ENCODE measurements around the gene RBM12.
A peak's percentile ranks its signal among the peaks of the same experiment; 100 is the strongest.

RBM12 gene

DNA sequence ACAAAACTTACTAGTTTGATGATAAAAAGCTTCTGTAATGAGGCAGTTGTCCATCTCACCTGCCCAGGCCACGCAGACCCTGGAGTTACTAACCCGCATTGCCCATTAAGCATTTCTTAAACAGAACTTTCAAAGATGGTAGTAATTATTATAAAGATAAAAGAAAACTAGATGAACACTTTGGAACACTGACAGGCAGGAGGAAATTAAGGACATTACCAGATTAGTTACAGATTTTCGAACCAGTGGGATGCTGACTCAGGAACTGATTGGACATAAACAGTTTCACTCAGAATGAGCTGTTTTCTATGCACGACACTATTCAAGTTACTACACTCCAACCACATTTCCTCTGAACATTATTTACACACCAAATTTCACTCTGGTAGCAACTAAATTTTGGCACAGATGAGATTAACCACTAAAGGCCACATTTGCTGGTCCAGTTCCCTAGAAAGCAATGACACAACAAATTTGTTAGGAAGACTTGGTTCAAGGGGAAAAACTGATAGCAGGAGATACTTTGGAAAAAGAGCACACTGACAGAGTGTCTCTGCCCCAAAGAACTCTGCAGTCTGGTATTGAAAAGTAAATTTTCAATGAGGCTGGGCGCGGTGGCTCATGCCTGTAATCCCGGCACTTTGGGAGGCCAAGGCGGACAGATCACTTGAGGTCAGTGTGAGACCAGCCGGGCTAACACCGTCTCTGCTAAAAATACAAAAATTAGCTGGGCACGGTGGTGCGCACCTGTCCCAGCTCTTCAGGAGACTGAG, 37.5 kb upstream of the RBM12 start:
- in situ Hi-C loops (cut with HindIII; ENCODE audit: low sequenced_read_pairs), result no loop called here
- TF ChIP-seq, protein P1, sequence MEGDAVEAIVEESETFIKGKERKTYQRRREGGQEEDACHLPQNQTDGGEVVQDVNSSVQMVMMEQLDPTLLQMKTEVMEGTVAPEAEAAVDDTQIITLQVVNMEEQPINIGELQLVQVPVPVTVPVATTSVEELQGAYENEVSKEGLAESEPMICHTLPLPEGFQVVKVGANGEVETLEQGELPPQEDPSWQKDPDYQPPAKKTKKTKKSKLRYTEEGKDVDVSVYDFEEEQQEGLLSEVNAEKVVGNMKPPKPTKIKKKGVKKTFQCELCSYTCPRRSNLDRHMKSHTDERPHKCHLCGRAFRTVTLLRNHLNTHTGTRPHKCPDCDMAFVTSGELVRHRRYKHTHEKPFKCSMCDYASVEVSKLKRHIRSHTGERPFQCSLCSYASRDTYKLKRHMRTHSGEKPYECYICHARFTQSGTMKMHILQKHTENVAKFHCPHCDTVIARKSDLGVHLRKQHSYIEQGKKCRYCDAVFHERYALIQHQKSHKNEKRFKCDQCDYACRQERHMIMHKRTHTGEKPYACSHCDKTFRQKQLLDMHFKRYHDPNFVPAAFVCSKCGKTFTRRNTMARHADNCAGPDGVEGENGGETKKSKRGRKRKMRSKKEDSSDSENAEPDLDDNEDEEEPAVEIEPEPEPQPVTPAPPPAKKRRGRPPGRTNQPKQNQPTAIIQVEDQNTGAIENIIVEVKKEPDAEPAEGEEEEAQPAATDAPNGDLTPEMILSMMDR (IDR thresholded peaks at IDR 0.05; ENCODE audit: low read depth, low read length, missing control alignments), result no peak

DNA sequence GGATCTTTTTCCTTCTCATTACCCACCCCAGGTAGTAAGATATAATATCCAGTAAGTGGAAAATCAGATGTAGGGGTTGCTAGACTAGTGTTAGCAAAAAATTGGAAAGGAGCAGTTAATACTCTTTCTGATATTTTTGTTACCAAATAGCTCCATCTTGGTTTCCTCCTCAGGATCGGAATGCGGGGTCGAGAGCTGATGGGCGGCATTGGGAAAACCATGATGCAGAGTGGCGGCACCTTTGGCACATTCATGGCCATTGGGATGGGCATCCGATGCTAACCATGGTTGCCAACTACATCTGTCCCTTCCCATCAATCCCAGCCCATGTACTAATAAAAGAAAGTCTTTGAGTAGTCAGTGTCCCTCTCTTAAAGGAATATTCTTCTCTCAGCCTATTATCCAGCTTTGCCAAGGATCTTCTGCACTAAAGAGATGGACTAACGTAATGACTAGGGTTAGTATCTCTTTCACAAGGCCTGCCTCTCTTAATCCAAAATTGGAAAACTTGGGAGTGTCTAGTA, 36.0 kb upstream of the RBM12 start:
- TF ChIP-seq, protein P1 (IDR thresholded peaks at IDR 0.05; ENCODE audit: low read depth, low read length, missing control alignments), result no peak
- in situ Hi-C loops (cut with HindIII; ENCODE audit: low sequenced_read_pairs), result no loop called here
- no peak for DNase-seq (ENCODE audit: low read depth)
- peak overlapping the region; percentile 98 for H3K4me3 ChIP-seq (ENCODE audit: low read depth, low read length)

More for the DNA sequence above, 37.5 kb upstream of the RBM12 start:
- peak; percentile 26 for DNase-seq (ENCODE audit: low read depth)
- no peak overlapping the region for H3K4me3 ChIP-seq (ENCODE audit: low read depth, low read length)

DNA sequence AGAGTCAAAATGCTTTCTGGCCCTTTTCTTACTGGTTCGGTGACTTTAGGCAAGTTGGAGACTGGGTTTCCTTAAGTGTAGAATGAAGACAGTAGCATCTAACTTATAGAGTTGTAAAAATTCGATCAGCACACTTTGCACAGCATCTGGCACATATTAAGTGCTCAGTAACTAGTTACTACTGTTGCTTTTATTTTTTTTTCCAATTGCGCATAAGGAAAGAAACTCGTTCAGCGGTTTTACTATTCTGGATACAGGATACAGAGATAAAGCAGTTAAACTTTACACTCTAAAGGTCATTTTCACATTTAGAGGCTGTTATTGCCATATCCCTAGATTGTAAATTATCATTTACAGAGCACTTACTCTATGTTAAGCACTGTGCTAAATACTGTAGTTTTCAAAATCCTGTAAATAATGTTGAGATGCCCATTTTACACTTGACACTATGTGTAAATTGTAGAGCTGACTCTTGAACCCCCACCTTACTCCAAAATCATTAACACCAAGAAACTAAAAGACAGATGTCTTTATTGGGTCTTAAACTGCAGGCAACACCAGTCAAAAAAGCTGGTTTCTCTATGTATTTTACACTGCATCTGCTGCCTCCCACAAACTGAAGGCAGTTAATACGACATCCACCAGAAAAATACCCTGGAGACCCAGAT, 35.4 kb upstream of the RBM12 start:
- in situ Hi-C loops (cut with HindIII; ENCODE audit: low sequenced_read_pairs), result no loop called here
- TF ChIP-seq, protein P1 (IDR thresholded peaks at IDR 0.05; ENCODE audit: low read depth, low read length, missing control alignments), result no peak
- H3K4me3 ChIP-seq (ENCODE audit: low read depth, low read length), result peak overlapping the region; percentile 98
- no peak for DNase-seq (ENCODE audit: low read depth)

DNA sequence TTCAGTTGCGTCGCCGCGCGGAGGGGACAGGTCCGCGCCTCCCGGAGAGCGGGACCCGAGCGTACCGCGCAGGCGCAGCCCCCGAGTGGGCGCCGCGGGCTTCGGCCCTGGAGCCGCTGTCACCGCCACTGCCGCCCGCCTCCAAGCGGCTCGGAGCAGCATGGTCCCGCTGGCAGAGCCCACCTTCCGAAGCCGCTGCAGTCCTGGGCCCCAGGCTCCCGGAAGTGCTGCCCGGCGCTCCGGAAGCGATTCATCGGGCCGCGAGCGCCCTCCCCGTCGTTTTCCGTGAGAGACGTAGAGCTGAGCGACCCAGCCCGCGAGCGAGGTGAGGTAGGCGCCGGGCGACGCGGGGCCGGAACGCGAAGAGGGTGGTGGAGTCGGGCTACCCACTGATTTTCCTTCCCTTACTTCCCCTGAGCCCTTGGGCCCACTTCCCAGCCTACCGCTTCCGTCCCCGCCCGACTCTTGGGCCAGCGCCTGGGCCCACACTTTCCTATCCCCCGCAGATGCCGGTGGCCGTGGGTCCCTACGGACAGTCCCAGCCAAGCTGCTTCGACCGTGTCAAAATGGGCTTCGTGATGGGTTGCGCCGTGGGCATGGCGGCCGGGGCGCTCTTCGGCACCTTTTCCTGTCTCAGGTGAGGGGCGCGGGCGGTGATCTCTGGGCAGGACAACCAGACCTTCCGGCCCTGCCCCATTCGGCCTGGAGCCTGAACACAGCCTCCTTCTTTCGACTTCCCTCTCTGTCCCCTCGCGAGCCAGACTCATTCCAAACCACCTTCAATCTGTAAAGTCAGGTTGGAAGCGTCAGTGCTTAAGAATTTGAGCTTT, 34.6 kb upstream of the RBM12 start, which contains the start of the genes NFS1 and ROMO1:
Gene NFS1 (minus strand): TSS at position 226 of the 830 bp plus-strand sequence. CDS start 64 bp downstream, at position 162.
Gene ROMO1 (plus strand): TSS at position 279 of the 830 bp plus-strand sequence. CDS start 228 bp downstream, at position 507.
- in situ Hi-C loops (cut with HindIII; ENCODE audit: low sequenced_read_pairs), result no loop called here
- peak; percentile 49 for DNase-seq (ENCODE audit: low read depth)
- TF ChIP-seq, protein P1 (IDR thresholded peaks at IDR 0.05; ENCODE audit: low read depth, low read length, missing control alignments), result peak; percentile 26
- H3K4me3 ChIP-seq (ENCODE audit: low read depth, low read length), result peak within 1 kb of the TSS; percentile 98

DNA sequence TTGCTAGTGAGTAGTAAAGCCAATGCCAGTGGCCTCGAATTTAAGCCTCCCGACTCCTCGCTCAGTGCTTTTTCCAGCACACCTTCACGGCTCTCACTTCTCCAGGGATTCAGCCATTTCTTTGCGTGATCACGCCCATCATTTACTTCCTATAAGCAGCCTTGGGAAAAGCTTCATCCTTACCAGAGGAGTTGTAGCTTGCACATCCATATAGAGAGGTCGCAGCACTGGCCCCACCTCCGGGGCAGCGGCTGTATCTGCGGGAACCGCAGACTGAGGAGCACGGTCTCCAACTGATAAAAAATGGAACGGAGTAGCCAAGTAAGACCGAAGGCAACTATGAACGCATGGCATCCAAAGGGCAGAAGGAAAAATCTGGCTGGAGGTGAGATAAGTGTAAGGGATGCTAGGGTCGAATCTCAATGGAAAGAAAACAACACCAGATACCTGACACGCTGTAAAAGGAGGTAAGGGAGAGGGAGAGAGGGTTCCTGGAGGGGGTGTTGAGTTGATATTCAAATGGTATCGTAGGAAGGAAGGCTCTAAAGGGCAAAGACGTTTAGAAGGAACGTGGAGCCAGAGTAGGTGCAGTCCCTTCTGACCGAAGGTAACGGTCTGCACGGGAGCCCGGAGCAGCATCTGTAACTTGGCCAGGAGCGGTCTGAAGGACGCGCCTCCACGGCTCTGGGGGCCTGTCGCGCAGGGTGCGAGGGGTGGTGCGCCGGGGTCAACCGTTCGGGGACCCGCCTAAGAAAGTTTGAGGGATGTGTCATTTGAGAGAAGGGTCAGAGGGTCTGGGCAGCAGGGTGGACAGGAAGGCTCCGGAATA, 33.8 kb upstream of the RBM12 start:
- in situ Hi-C loops (cut with HindIII; ENCODE audit: low sequenced_read_pairs), result no loop called here

More for the DNA sequence above, 33.8 kb upstream of the RBM12 start:
- TF ChIP-seq, protein P1 (IDR thresholded peaks at IDR 0.05; ENCODE audit: low read depth, low read length, missing control alignments), result no peak
- peak overlapping the region; percentile 98 for H3K4me3 ChIP-seq (ENCODE audit: low read depth, low read length)
- DNase-seq (ENCODE audit: low read depth), result no peak

All from astrocyte of the cerebellum (primary cell).